Skeletal muscle satellite cell (primary cell): ENCODE measurements around the gene SUSD2.

Experiments
- H3K27me3 ChIP-seq: 2 replicates; pipeline ENCODE4 v1.7.0; 2013; ENCODE audit warnings: low read length; ENCODE audit not compliant: control insufficient read depth, insufficient read depth
- H3K36me3 ChIP-seq: 2 replicates; pipeline ENCODE4 v1.7.0; 2013; ENCODE audit warnings: mild to moderate bottlenecking, control low read depth, low read length; ENCODE audit not compliant: insufficient read depth
- H3K4me1 ChIP-seq: 2 replicates; pipeline ENCODE4 v1.7.0; 2013; ENCODE audit warnings: low read length; ENCODE audit not compliant: control insufficient read depth, insufficient read depth
- H3K4me2 ChIP-seq: 2 replicates; pipeline ENCODE4 v1.7.0; 2013; ENCODE audit warnings: mild to moderate bottlenecking, low read length
- H3K4me3 ChIP-seq: 2 replicates; pipeline ENCODE4 v1.7.0; 2013; ENCODE audit warnings: low read length
- H3K9ac ChIP-seq: 2 replicates; pipeline ENCODE4 v1.7.0; 2013; ENCODE audit warnings: mild to moderate bottlenecking, low read depth, low read length, moderate library complexity
- H3K9me3 ChIP-seq: replicated peaks from 2 replicates; pipeline ENCODE4 v1.7.0; 2013; ENCODE audit warnings: mild to moderate bottlenecking, control low read depth, low read length

The SUSD2 gene

DNA sequence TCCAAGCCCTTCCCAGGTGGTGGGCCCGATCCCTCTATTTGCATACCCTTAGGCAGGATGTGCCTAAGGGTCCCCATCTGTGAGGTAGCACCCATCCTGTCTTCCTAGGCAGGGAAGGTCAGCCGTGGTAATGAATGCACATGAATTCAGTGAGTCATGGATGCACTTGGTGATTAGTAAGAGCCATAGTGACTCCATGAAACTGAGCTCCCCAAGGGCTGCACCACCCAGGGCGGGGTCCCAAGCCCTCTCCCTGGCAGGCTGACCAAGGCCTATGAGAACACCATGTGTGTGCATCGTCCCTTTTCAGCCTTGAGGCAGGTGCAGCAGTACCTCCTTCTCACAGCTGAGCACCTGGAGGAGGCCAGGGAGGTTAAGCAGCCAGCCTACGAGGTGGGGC is 15.6 kb upstream of the SUSD2 start:
- no peaks in the 10 kb centered on the region for H3K9me3 ChIP-seq
- H3K27me3 ChIP-seq: no peaks in the 10 kb centered on the region
- no peak overlapping the region for H3K9ac ChIP-seq
- peaks cover 10% of the 10 kb centered on the region for H3K4me1 ChIP-seq
- no peak overlapping the region for H3K4me2 ChIP-seq
- H3K4me3 ChIP-seq: no peak overlapping the region
- H3K36me3 ChIP-seq: peaks cover 82% of the 10 kb centered on the region

- H3K27me3 ChIP-seq: no peaks in the 10 kb centered on the region
- no peak overlapping the region for H3K9ac ChIP-seq
- no peak overlapping the region for H3K4me2 ChIP-seq
- peaks cover 82% of the 10 kb centered on the region for H3K36me3 ChIP-seq
- H3K4me1 ChIP-seq: peaks cover 10% of the 10 kb centered on the region
- no peaks in the 10 kb centered on the region for H3K9me3 ChIP-seq
- H3K4me3 ChIP-seq: no peak overlapping the region
Measured at GRCh38 chr22:24166811-24167210, 14.5 kb upstream of the SUSD2 start.

- Histone ChIP-seq H3K27me3 (no peaks in the 10 kb centered on the region), H3K9ac (no peak overlapping the region), H3K4me2 (no peak overlapping the region), H3K36me3 (peaks cover 82% of the 10 kb centered on the region), H3K9me3 (no peaks in the 10 kb centered on the region), H3K4me1 (peaks cover 10% of the 10 kb centered on the region), H3K4me3 (no peak overlapping the region)
Measured at GRCh38 chr22:24169439-24170058, 11.7 kb upstream of the SUSD2 start.

- H3K36me3 ChIP-seq: peaks cover 79% of the 10 kb centered on the region
Measured at GRCh38 chr22:24170188-24170587, 11.1 kb upstream of the SUSD2 start.

DNA sequence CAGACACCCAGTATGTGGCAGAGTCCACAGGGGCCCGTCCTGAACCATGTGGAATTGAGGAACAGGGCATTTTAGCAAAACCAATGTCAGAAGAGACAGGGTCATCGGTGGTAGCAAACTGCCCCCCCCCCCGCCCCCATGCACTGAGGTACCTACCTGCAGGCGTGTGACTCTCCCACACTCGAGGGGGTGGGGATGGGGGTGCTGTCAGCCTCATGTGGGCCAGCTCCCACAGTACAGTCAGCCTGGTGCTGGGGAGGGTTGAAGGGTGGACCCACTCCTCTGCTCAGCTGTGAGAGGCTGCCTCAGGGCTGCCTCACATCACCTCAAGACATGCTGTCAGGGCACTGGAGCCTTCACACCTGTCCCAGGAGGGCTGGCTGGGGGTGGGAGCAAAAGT is 10.7 kb upstream of the SUSD2 start:
- Histone ChIP-seq H3K36me3 (peaks cover 77% of the 10 kb centered on the region), H3K4me1 (peaks cover 3% of the 10 kb centered on the region), H3K4me3 (no peak overlapping the region), H3K27me3 (no peaks in the 10 kb centered on the region), H3K4me2 (no peak overlapping the region), H3K9me3 (no peaks in the 10 kb centered on the region), H3K9ac (no peak overlapping the region)

More at GRCh38 chr22:24170188-24170587, 11.1 kb upstream of the SUSD2 start:
- Histone ChIP-seq H3K4me1 (peaks cover 7% of the 10 kb centered on the region), H3K4me3 (no peak overlapping the region), H3K4me2 (no peak overlapping the region), H3K9me3 (no peaks in the 10 kb centered on the region), H3K27me3 (no peaks in the 10 kb centered on the region), H3K9ac (no peak overlapping the region)

GRCh38 chr22:24171822-24172221 is 9.5 kb upstream of the SUSD2 start:
- H3K9ac ChIP-seq: no peak overlapping the region
- peaks cover 76% of the 10 kb centered on the region for H3K36me3 ChIP-seq
- H3K4me1 ChIP-seq: no peaks in the 10 kb centered on the region
- no peak overlapping the region for H3K4me2 ChIP-seq
- no peaks in the 10 kb centered on the region for H3K9me3 ChIP-seq
- H3K27me3 ChIP-seq: no peaks in the 10 kb centered on the region
- no peak overlapping the region for H3K4me3 ChIP-seq

DNA sequence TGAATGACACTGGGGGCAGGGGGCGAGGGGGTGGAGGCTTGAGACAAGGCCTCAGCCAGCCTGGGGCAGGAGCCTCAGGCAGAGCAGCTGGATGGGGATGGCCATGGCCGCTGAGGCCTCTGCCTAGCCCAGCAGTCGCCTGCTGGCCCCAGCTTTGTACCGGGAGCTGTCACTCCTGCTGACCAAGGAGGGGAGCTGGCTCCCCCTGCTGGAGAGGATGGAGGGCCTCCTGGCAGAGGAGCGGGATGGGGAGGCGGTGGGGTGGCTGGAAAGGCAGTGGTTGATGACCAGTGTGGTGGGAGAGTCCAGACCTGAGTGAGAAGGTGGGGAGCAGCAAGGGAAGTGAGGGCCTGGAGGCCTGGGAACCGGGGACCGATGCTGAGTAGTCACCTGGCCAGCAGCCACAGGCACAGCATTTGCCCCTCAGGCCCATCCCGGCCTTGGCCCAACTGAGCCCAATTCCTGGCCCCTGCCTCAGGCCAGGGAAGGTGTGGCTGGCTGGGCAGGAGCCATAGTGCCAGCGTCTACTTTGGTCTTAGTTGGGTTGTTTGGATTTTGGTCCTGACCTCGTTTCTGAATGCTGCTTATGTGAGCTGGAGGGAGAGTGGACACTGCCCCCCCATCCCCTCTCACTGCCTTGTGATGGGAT is 6.0 kb upstream of the SUSD2 start:
- Histone ChIP-seq H3K4me2 (no peak overlapping the region), H3K9me3 (no peaks in the 10 kb centered on the region), H3K9ac (peak overlapping the region; percentile 25), H3K36me3 (peaks cover 60% of the 10 kb centered on the region), H3K4me3 (no peak overlapping the region), H3K27me3 (no peaks in the 10 kb centered on the region), H3K4me1 (no peaks in the 10 kb centered on the region)

GRCh38 chr22:24176040-24176439 is 5.2 kb upstream of the SUSD2 start:
- Histone ChIP-seq H3K4me2 (no peak overlapping the region), H3K9me3 (no peaks in the 10 kb centered on the region), H3K4me1 (no peaks in the 10 kb centered on the region), H3K4me3 (no peak overlapping the region), H3K36me3 (peaks cover 53% of the 10 kb centered on the region), H3K27me3 (no peaks in the 10 kb centered on the region), H3K9ac (no peak overlapping the region)

- H3K9ac ChIP-seq: no peak overlapping the region
- no peaks in the 10 kb centered on the region for H3K9me3 ChIP-seq
- H3K4me3 ChIP-seq: no peak overlapping the region
- peaks cover 3% of the 10 kb centered on the region for H3K4me1 ChIP-seq
- no peaks in the 10 kb centered on the region for H3K27me3 ChIP-seq
- peaks cover 49% of the 10 kb centered on the region for H3K36me3 ChIP-seq
- no peak overlapping the region for H3K4me2 ChIP-seq
Measured at GRCh38 chr22:24176630-24177029, 4.7 kb upstream of the SUSD2 start.

DNA sequence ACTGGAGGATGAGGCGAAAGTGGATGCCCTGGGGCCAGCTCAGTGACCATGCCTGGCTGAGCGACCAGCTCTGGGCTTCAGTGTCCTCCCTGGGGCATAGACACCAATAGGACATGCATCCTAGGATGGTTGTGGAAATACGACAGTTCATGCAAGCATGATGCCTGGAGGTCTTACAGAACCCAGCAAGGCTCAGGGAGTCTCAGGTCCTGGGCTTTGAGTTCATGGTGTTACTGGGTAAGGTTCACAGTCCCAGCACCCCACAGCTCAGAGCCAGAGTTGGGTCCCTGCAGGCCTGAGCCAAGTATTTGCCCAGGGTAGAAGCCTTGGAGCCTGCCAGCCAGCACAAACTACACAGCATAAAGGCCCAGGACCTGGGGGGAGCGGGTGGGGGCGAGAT is 4.2 kb upstream of the SUSD2 start:
- Histone ChIP-seq H3K4me1 (peaks cover 3% of the 10 kb centered on the region), H3K9ac (no peak overlapping the region), H3K4me3 (no peak overlapping the region), H3K4me2 (no peak overlapping the region), H3K27me3 (no peaks in the 10 kb centered on the region), H3K9me3 (no peaks in the 10 kb centered on the region), H3K36me3 (peaks cover 46% of the 10 kb centered on the region)

DNA sequence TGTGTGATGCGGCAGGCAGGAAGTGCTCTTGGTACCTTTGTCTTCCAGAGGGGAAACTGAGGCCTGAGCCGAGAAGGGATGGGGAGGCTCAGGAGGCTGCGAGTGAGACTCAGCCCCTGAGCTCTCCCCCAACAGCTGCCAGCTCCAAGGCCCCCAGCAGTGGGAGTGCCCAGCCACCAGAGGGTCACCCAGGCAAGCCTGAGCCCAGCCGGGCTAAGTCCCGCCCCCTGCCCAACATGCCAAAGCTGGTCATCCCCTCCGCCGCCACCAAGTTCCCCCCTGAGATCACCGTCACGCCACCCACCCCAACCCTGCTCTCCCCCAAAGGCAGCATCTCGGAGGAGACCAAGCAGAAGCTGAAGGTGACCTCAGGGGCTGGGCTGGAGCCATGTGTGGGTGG is 3.8 kb upstream of the SUSD2 start:
- H3K36me3 ChIP-seq: peaks cover 42% of the 10 kb centered on the region
- no peaks in the 10 kb centered on the region for H3K9me3 ChIP-seq
- H3K4me2 ChIP-seq: no peak overlapping the region
- H3K4me3 ChIP-seq: no peak overlapping the region
- peaks cover 3% of the 10 kb centered on the region for H3K4me1 ChIP-seq
- H3K27me3 ChIP-seq: no peaks in the 10 kb centered on the region
- no peak overlapping the region for H3K9ac ChIP-seq

DNA sequence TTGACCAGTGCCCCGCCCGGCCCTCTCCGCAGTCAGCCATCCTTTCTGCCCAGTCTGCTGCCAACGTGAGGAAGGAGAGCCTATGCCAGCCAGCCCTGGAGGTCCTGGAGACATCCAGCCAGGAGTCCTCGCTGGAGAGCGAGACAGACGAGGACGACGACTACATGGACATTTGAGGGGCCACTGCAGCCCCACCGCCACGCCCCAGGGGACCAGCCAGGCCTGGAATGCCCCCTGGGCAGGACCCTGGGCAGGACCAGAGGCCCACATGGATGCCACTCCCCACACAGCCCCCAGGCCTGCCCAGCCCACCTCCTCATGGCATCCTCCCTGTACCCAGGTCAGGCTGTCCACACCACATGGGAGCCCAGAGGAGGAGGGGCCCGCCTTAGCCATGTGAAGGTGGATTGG is 3.3 kb upstream of the SUSD2 start:
- H3K4me1 ChIP-seq: peaks cover 3% of the 10 kb centered on the region
- no peak overlapping the region for H3K4me3 ChIP-seq
- H3K4me2 ChIP-seq: no peak overlapping the region
- no peaks in the 10 kb centered on the region for H3K9me3 ChIP-seq
- peaks cover 36% of the 10 kb centered on the region for H3K36me3 ChIP-seq
- H3K9ac ChIP-seq: no peak overlapping the region
- no peaks in the 10 kb centered on the region for H3K27me3 ChIP-seq
